HCT116 (cell line): ENCODE measurements around the gene DNASE1L3. TPM values are rescaled to one million over a fixed set of nuclear protein-coding genes. Genes with fewer than 3 reads are reported as not detected.

Experiments
- ATAC-seq: fragments of 200-7000 bp; cut with Tn5 transposase; 2 replicates; pipeline ENCODE4 v1.9.1; 2020; ENCODE audit warnings: mild to moderate bottlenecking, moderate library complexity
- BruUV-seq: library from RNA; stranded (reverse); fragments of 400-500 nt; replicated peaks from 2 replicates; lab custom pipeline; 2021; lab: Mats Ljungman, UMichigan
- CTCF ChIA-PET: fragments of 300-600 bp; sonication (Branson Sonifier 250); formaldehyde crosslinking; loops from one replicate; lab custom pipeline; 2021; ENCODE audit warnings: antibody characterized with exemption; lab: Charles Lee
- POLR2A ChIA-PET: fragments of 300-600, 350-600 bp; sonication (Branson Sonifier 250); formaldehyde crosslinking; loops from one replicate; lab custom pipeline; 2021; ENCODE audit warnings: antibody characterized with exemption; lab: Charles Lee
- RAD21 ChIA-PET, 2 experiments: fragments of 300-600 bp; sonication (Branson Sonifier 250); formaldehyde crosslinking; loops; one replicate each; lab custom pipeline; 2023; ENCODE audit warnings: low total read pairs in 2 of 2; ENCODE audit not compliant: uncharacterized antibody in 2 of 2, unreplicated experiment in 2 of 2, low non-redundant PET in 1 of 2; lab: Charles Lee
- DNase-seq: peaks from one replicate; pipeline ENCODE4 v3.0.0-alpha.2; 2010; ENCODE audit warnings: low read depth, low spot score
- H2AFZ ChIP-seq: fragments of 200-600 bp; shearing (Covaris generic), sonication (generic); 2 replicates; pipeline ENCODE4 v1.6.1; 2017; ENCODE audit warnings: low read depth, mixed run types, mixed read lengths, antibody characterized with exemption, low read length; ENCODE audit not compliant: poor library complexity, severe bottlenecking
- H3K27ac ChIP-seq: 2 replicates; pipeline ENCODE4 v1.5.1; 2012; ENCODE audit warnings: low read depth, low read length
- H3K27me3 ChIP-seq: fragments of 200-600 bp; sonication (generic); 2 replicates; pipeline ENCODE4 v1.6.1; 2016; ENCODE audit warnings: mixed run types, low read length, mixed read lengths; ENCODE audit not compliant: insufficient read depth
- H3K36me3 ChIP-seq, 2 experiments: fragments of 200-500 bp in 1 of 2; fragments of 200-600 bp in 1 of 2; sonication (Bioruptor generic) in 1 of 2; sonication (generic) in 1 of 2; 2 replicates each; pipeline versions ENCODE4 v1.5.1 to v1.6.1; 2014 to 2016; ENCODE audit warnings: low read length in 2 of 2, inconsistent platforms in 1 of 2, mixed read lengths in 1 of 2, mixed run types in 1 of 2; ENCODE audit not compliant: insufficient read depth in 2 of 2, control insufficient read depth in 1 of 2
- H3K4me1 ChIP-seq, 2 experiments: fragments of 200-600 bp in 1 of 2; sonication (generic) in 1 of 2; 2 replicates each; pipeline versions ENCODE4 v1.5.1 to v1.6.1; 2012 to 2017; ENCODE audit warnings: low read length in 2 of 2, inconsistent platforms in 1 of 2, mild to moderate bottlenecking in 1 of 2, mixed read lengths in 1 of 2, mixed run types in 1 of 2, moderate library complexity in 1 of 2; ENCODE audit not compliant: insufficient read depth in 2 of 2, control insufficient read depth in 1 of 2
- H3K4me2 ChIP-seq: fragments of 200-600 bp; sonication (generic); 2 replicates; pipeline ENCODE4 v1.6.1; 2017; ENCODE audit warnings: mixed run types, low read length, mixed read lengths
- H3K4me3 ChIP-seq, 2 experiments: fragments of 200-600 bp in 1 of 2; sonication (generic) in 1 of 2; replicated peaks in 1 of 2; 2 replicates each; pipeline ENCODE4 v1.5.1; 2011 to 2016; ENCODE audit warnings: low read length in 2 of 2, control low read depth in 1 of 2, low read depth in 1 of 2, mild to moderate bottlenecking in 1 of 2, mixed read lengths in 1 of 2, mixed run types in 1 of 2
- H3K79me2 ChIP-seq: fragments of 200-600 bp; sonication (generic); 2 replicates; pipeline ENCODE4 v1.6.1; 2017; ENCODE audit warnings: mild to moderate bottlenecking, mixed run types, low read length, moderate library complexity, mixed read lengths; ENCODE audit not compliant: insufficient read depth
- H3K9ac ChIP-seq: fragments of 200-600 bp; sonication (generic); 2 replicates; pipeline ENCODE4 v1.6.1; 2016; ENCODE audit warnings: low read length, mixed read lengths
- H3K9me2 ChIP-seq: fragments of 200-600 bp; sonication (generic), shearing (Covaris generic); 2 replicates; pipeline ENCODE4 v1.6.1; 2017; ENCODE audit warnings: mixed run types, mild to moderate bottlenecking, moderate library complexity; ENCODE audit not compliant: insufficient read depth
- H3K9me3 ChIP-seq, 2 experiments: fragments of 200-500 bp in 1 of 2; fragments of 200-600 bp in 1 of 2; sonication (Bioruptor generic) in 1 of 2; sonication (generic) in 1 of 2; 2 replicates each; pipeline ENCODE4 v1.6.1; 2014 to 2017; ENCODE audit warnings: low read length in 2 of 2, mixed read lengths in 2 of 2, inconsistent platforms in 1 of 2, low read depth in 1 of 2, mild to moderate bottlenecking in 1 of 2, mixed run types in 1 of 2, moderate library complexity in 1 of 2; ENCODE audit not compliant: control insufficient read depth in 1 of 2, insufficient read depth in 1 of 2
- H4K20me1 ChIP-seq: fragments of 200-600 bp; sonication (generic), shearing (Covaris generic); 2 replicates; pipeline ENCODE4 v1.6.1; 2017; ENCODE audit warnings: mixed run types, mild to moderate bottlenecking, moderate library complexity; ENCODE audit not compliant: insufficient read depth
- CBX3 ChIP-seq: IDR thresholded peaks from 2 replicates; pipeline ENCODE4 v1.6.1; 2012; ENCODE audit warnings: low read depth
- CEBPB ChIP-seq: IDR thresholded peaks from 2 replicates; pipeline ENCODE4 v1.6.1; 2012; ENCODE audit warnings: low read depth
- EGR1 ChIP-seq: IDR thresholded peaks from 2 replicates; pipeline ENCODE4 v1.6.1; 2012; ENCODE audit warnings: low read depth
- ELF1 ChIP-seq: IDR thresholded peaks from 2 replicates; pipeline ENCODE4 v1.6.1; 2012; ENCODE audit warnings: low read depth, borderline replicate concordance
- EZH2phosphoT487 ChIP-seq: fragments of 200-600 bp; IDR thresholded peaks from 2 replicates; pipeline ENCODE4 v1.6.1; 2018; ENCODE audit warnings: antibody characterized with exemption, borderline replicate concordance
- POLR2A ChIP-seq: IDR thresholded peaks from 2 replicates; pipeline ENCODE4 v1.7.0; 2011; ENCODE audit warnings: borderline replicate concordance; ENCODE audit not compliant: insufficient read depth, insufficient read length; ENCODE audit errors: extremely low read depth
- POLR2AphosphoS5 ChIP-seq: IDR thresholded peaks from 2 replicates; pipeline ENCODE4 v1.6.1; 2011; ENCODE audit warnings: mild to moderate bottlenecking, low read depth, low read length, moderate library complexity
- RAD21 ChIP-seq: IDR thresholded peaks from 2 replicates; pipeline ENCODE4 v1.6.1; 2012; ENCODE audit warnings: low read depth, mild to moderate bottlenecking
- SIN3A ChIP-seq: IDR thresholded peaks from 2 replicates; pipeline ENCODE4 v1.6.1; 2012; ENCODE audit warnings: low read depth
- SP1 ChIP-seq: IDR thresholded peaks from 2 replicates; pipeline ENCODE4 v1.6.1; 2012; ENCODE audit warnings: low read depth
- SRF ChIP-seq: IDR thresholded peaks from 2 replicates; pipeline ENCODE4 v1.6.1; 2012; ENCODE audit warnings: low read depth
- YY1 ChIP-seq: IDR thresholded peaks from 2 replicates; pipeline ENCODE4 v1.6.1; 2011; ENCODE audit warnings: low read length, low read depth, moderate library complexity, mild to moderate bottlenecking; ENCODE audit not compliant: insufficient replicate concordance; ENCODE audit errors: extremely low read depth
- ZBTB33 ChIP-seq: IDR thresholded peaks from 2 replicates; pipeline ENCODE4 v1.6.1; 2011; ENCODE audit warnings: mild to moderate bottlenecking, low read length, moderate library complexity; ENCODE audit not compliant: insufficient replicate concordance; ENCODE audit errors: extremely low read depth
- ZFX ChIP-seq: fragments of 450-650 bp; IDR thresholded peaks from 2 replicates; pipeline ENCODE4 v1.6.1; 2017
- ZNF274 ChIP-seq: fragments of 200-500 bp; sonication (Bioruptor generic); IDR thresholded peaks from 2 replicates; pipeline ENCODE4 v1.6.1; 2014; ENCODE audit warnings: mild to moderate bottlenecking, low read depth, low read length, inconsistent platforms
- intact Hi-C: fragments of 100-400 bp; cut with micrococcal nuclease; formaldehyde crosslinking; loops from 2 replicates; pipeline ENCODE4 v1.10.0; 2022
- total RNA-seq: library from RNA; stranded (reverse); gene quantifications from one replicate; pipeline ENCODE4 v1.2.1, GENCODE V29; 2021; ENCODE audit not compliant: unreplicated experiment
- TF ChIP-seq, protein P1 (sequence below), 3 experiments: fragments of 200-600 bp in 1 of 3; sonication (generic) in 1 of 3; IDR thresholded peaks in 2 of 3; conservative IDR thresholded peaks in 1 of 3; 2 replicates each; pipeline ENCODE4 v1.5.1; 2012 to 2017; ENCODE audit warnings: low read depth in 2 of 3, low read length in 2 of 3, antibody characterized with exemption in 1 of 3, borderline replicate concordance in 1 of 3, control low read depth in 1 of 3, mild to moderate bottlenecking in 1 of 3, mixed read lengths in 1 of 3, mixed run types in 1 of 3, moderate library complexity in 1 of 3; ENCODE audit not compliant: insufficient read depth in 1 of 3
- TF ChIP-seq, protein P2 (sequence below): IDR thresholded peaks from 2 replicates; pipeline ENCODE4 v1.6.1; 2012; ENCODE audit warnings: low read depth

The DNASE1L3 gene
- total RNA-seq, 1 experiment from 2014 or later = not detected

DNA sequence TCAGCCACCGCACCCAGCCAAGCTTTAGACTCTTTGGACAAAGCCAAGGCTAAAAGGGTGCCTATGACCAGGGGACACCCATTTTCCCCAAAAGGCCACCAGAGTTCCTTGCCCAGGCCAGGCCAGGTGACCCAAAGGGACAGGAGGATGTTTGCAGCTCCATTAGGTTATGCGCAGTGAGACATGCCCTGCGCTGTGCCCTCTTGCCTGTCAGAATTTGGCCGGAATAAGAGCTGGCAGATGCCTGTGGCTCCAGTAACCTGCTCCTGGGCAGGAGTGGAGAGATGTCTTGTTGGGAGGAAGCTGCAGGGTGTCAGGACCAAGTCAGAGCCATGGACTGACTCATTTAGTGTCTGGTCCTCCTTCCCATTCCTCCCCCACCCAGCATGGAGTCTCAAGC, 20.5 kb downstream of the DNASE1L3 start:
- H3K4me3 ChIP-seq = no peak overlapping the region
- ChIA-PET RAD21 (no interaction called here), POLR2A (interaction anchor here (0.7 kb wide), 1 partner anchor 33 kb away, joined by 4 read pairs; no protein-coding TSS in a partner anchor), CTCF (interaction anchor here (1.2 to 6.2 kb wide), 4 partner anchors 27 to 116 kb away, joined by 3 to 116 read pairs (median 5); partner anchors contain the start of genes HTD2 and RPP14)
- H3K36me3 ChIP-seq = no peaks in the 10 kb centered on the region
- no peak for TF ChIP-seq CEBPB
- TF ChIP-seq SP1 = no peak
- TF ChIP-seq YY1 = no peak
- TF ChIP-seq EGR1 = no peak
- no peak for TF ChIP-seq ZBTB33
- no peak for TF ChIP-seq ZNF274
- TF ChIP-seq ELF1 = no peak
- TF ChIP-seq CBX3 = no peak
- TF ChIP-seq, protein P1, sequence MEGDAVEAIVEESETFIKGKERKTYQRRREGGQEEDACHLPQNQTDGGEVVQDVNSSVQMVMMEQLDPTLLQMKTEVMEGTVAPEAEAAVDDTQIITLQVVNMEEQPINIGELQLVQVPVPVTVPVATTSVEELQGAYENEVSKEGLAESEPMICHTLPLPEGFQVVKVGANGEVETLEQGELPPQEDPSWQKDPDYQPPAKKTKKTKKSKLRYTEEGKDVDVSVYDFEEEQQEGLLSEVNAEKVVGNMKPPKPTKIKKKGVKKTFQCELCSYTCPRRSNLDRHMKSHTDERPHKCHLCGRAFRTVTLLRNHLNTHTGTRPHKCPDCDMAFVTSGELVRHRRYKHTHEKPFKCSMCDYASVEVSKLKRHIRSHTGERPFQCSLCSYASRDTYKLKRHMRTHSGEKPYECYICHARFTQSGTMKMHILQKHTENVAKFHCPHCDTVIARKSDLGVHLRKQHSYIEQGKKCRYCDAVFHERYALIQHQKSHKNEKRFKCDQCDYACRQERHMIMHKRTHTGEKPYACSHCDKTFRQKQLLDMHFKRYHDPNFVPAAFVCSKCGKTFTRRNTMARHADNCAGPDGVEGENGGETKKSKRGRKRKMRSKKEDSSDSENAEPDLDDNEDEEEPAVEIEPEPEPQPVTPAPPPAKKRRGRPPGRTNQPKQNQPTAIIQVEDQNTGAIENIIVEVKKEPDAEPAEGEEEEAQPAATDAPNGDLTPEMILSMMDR (IDR thresholded peaks at IDR 0.05 in 2 of 3, conservative IDR thresholded peaks at IDR 0.05 in 1 of 3; ENCODE audit: borderline replicate concordance in 1 of 3, insufficient read depth in 1 of 3, low read depth in 2 of 3, low read length in 2 of 3) = no peak
- TF ChIP-seq EZH2phosphoT487 = no peak
- TF ChIP-seq, protein P2, sequence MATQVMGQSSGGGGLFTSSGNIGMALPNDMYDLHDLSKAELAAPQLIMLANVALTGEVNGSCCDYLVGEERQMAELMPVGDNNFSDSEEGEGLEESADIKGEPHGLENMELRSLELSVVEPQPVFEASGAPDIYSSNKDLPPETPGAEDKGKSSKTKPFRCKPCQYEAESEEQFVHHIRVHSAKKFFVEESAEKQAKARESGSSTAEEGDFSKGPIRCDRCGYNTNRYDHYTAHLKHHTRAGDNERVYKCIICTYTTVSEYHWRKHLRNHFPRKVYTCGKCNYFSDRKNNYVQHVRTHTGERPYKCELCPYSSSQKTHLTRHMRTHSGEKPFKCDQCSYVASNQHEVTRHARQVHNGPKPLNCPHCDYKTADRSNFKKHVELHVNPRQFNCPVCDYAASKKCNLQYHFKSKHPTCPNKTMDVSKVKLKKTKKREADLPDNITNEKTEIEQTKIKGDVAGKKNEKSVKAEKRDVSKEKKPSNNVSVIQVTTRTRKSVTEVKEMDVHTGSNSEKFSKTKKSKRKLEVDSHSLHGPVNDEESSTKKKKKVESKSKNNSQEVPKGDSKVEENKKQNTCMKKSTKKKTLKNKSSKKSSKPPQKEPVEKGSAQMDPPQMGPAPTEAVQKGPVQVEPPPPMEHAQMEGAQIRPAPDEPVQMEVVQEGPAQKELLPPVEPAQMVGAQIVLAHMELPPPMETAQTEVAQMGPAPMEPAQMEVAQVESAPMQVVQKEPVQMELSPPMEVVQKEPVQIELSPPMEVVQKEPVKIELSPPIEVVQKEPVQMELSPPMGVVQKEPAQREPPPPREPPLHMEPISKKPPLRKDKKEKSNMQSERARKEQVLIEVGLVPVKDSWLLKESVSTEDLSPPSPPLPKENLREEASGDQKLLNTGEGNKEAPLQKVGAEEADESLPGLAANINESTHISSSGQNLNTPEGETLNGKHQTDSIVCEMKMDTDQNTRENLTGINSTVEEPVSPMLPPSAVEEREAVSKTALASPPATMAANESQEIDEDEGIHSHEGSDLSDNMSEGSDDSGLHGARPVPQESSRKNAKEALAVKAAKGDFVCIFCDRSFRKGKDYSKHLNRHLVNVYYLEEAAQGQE = no peak
- TF ChIP-seq ZFX = no peak
- no peak for TF ChIP-seq POLR2AphosphoS5
- TF ChIP-seq SRF = no peak
- no peak for TF ChIP-seq RAD21
- TF ChIP-seq SIN3A = no peak
- TF ChIP-seq POLR2A = no peak
- no peak overlapping the region for H3K27ac ChIP-seq
- H3K4me1 ChIP-seq = peaks cover 2 to 11% of the 10 kb centered on the region in 2 experiments; a peak in 3 of 4 replicates
- no peak for DNase-seq
- H3K79me2 ChIP-seq = no peaks in the 10 kb centered on the region
- H3K9me3 ChIP-seq = no peaks in the 10 kb centered on the region
- no peaks in the 10 kb centered on the region for H4K20me1 ChIP-seq
- no peaks in the 10 kb centered on the region for H3K27me3 ChIP-seq
- no TSS peak for BruUV-seq
- intact Hi-C loops = no loop called here
- no peak overlapping the region for H3K4me2 ChIP-seq
- no peak overlapping the region for H2AFZ ChIP-seq
- ATAC-seq = no peak
- no peak overlapping the region for H3K9ac ChIP-seq
- no peaks in the 10 kb centered on the region for H3K9me2 ChIP-seq
